Trophoblast cell (in vitro differentiated cells and primary cell): ENCODE data around the gene ASAP2.

Experiments
- DNase-seq, 2 donors: peaks; one replicate each; pipeline ENCODE4 v3.0.0-alpha.2; 2016
- H2AFZ ChIP-seq: 2 replicates; pipeline ENCODE4 v1.6.1; 2013; ENCODE audit warnings: low read length, moderate library complexity, mild to moderate bottlenecking; ENCODE audit not compliant: insufficient read depth, poor library complexity
- H2AK5ac ChIP-seq: 2 replicates; pipeline ENCODE4 v1.6.1; 2013; ENCODE audit warnings: mild to moderate bottlenecking, low read length
- H2BK120ac ChIP-seq: 2 replicates; pipeline ENCODE4 v1.6.1; 2013; ENCODE audit warnings: low read length, mild to moderate bottlenecking, moderate library complexity; ENCODE audit not compliant: insufficient read depth, poor library complexity
- H2BK12ac ChIP-seq: 2 replicates; pipeline ENCODE4 v1.6.1; 2013; ENCODE audit warnings: mild to moderate bottlenecking, low read length, moderate library complexity
- H2BK5ac ChIP-seq: 2 replicates; pipeline ENCODE4 v1.6.1; 2013; ENCODE audit warnings: low read length, low read depth, moderate library complexity, mild to moderate bottlenecking; ENCODE audit not compliant: poor library complexity
- H3K14ac ChIP-seq: 2 replicates; pipeline ENCODE4 v1.6.1; 2013; ENCODE audit warnings: mild to moderate bottlenecking, low read length
- H3K18ac ChIP-seq: 2 replicates; pipeline ENCODE4 v1.6.1; 2013; ENCODE audit warnings: mild to moderate bottlenecking, low read length
- H3K23ac ChIP-seq: 2 replicates; pipeline ENCODE4 v1.6.1; 2013; ENCODE audit warnings: low read length
- H3K27ac ChIP-seq: 2 replicates; pipeline ENCODE4 v1.5.1; 2013; ENCODE audit warnings: low read depth, mild to moderate bottlenecking, inconsistent platforms, low read length, moderate library complexity
- H3K27me3 ChIP-seq: 2 replicates; pipeline ENCODE4 v1.6.1; 2013; ENCODE audit warnings: inconsistent platforms, mild to moderate bottlenecking, low read length, moderate library complexity; ENCODE audit not compliant: insufficient read depth
- H3K36me3 ChIP-seq, 2 experiments: 1 replicate in 1 of 2; 2 replicates in 1 of 2; pipeline ENCODE4 v1.6.1; 2013; ENCODE audit warnings: low read length in 2 of 2, mild to moderate bottlenecking in 2 of 2, moderate library complexity in 1 of 2; ENCODE audit not compliant: insufficient read depth in 2 of 2, control insufficient read depth in 1 of 2
- H3K4ac ChIP-seq: 2 replicates; pipeline ENCODE4 v1.6.1; 2013; ENCODE audit warnings: low read depth, mild to moderate bottlenecking, low read length, moderate library complexity
- H3K4me1 ChIP-seq, 2 experiments: 1 replicate in 1 of 2; 2 replicates in 1 of 2; pipeline ENCODE4 v1.6.1; 2013; ENCODE audit warnings: low read length in 2 of 2, mild to moderate bottlenecking in 2 of 2, moderate library complexity in 1 of 2; ENCODE audit not compliant: insufficient read depth in 2 of 2, control insufficient read depth in 1 of 2
- H3K4me2 ChIP-seq: 2 replicates; pipeline ENCODE4 v1.6.1; 2013; ENCODE audit warnings: inconsistent platforms, mild to moderate bottlenecking, low read length, moderate library complexity
- H3K4me3 ChIP-seq: 2 replicates; pipeline ENCODE4 v1.5.1; 2013; ENCODE audit warnings: mild to moderate bottlenecking, low read depth, low read length, inconsistent platforms
- H3K79me1 ChIP-seq: one replicate; pipeline ENCODE4 v1.6.1; 2013; ENCODE audit warnings: low read length
- H3K79me2 ChIP-seq: 2 replicates; pipeline ENCODE4 v1.6.1; 2013; ENCODE audit warnings: low read length, mild to moderate bottlenecking; ENCODE audit not compliant: control insufficient read depth, insufficient read depth, poor library complexity
- H3K9ac ChIP-seq: 2 replicates; pipeline ENCODE4 v1.6.1; 2013; ENCODE audit warnings: mild to moderate bottlenecking, low read length
- H3K9me3 ChIP-seq: 2 replicates; pipeline ENCODE4 v1.6.1; 2013; ENCODE audit warnings: low read depth, mild to moderate bottlenecking, control low read depth, inconsistent platforms, low read length; ENCODE audit not compliant: insufficient read depth
- H4K12ac ChIP-seq: 2 replicates; pipeline ENCODE4 v1.6.1; 2013; ENCODE audit warnings: low read depth, mild to moderate bottlenecking, low read length, moderate library complexity
- H4K8ac ChIP-seq: 2 replicates; pipeline ENCODE4 v1.6.1; 2013; ENCODE audit warnings: low read depth, mild to moderate bottlenecking, low read length, moderate library complexity
- H4K91ac ChIP-seq: one replicate; pipeline ENCODE4 v1.6.1; 2013; ENCODE audit warnings: low read depth, mild to moderate bottlenecking, low read length, moderate library complexity
- WGBS: extraction: QIAGEN DNeasy Blood & Tissue Kit; methylation state at CpG from one replicate; pipeline ENCODE4 v1.1.7; 2013; ENCODE audit warnings: missing lambda C conversion rate; ENCODE audit not compliant: insufficient read length, insufficient coverage; ENCODE audit errors: extremely low coverage; 5-methylcytosine and 5-hydroxymethylcytosine counted together

ASAP2 gene

DNA sequence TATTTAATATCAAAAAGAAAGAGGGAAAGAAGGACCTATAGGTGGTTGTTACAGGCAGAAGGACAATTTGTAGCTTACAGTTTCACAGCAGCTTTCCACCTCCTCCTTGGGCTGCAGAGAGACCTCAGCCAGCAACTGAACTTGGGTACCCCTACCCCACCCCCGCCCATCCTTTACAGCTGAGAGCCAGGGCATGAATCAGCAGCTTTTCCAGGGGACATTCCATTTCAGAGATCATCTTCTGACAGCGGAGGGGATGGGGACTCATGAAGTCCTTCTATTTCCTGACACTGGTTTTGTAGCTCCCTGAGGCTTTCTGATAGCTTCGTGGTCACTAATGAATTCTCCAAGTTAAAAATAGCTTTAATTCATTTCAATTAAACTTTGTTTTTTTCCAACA lies 120.4 kb downstream of the ASAP2 start:
- no peak overlapping the region for H2BK120ac ChIP-seq
- no peak overlapping the region for H2BK12ac ChIP-seq
- no peak overlapping the region for H2BK5ac ChIP-seq
- H4K91ac ChIP-seq: no peak overlapping the region
- H3K36me3 ChIP-seq: peaks cover 13 to 34% of the 10 kb centered on the region in 2 experiments
- no peak overlapping the region for H2AK5ac ChIP-seq
- H4K12ac ChIP-seq: no peak overlapping the region
- no CpG with 5 or more reads among the region's 3 CpGs for WGBS
- no peak overlapping the region for H2AFZ ChIP-seq
- H3K9ac ChIP-seq: no peak overlapping the region
- H3K4me3 ChIP-seq: no peak overlapping the region
- no peak overlapping the region for H3K27ac ChIP-seq
- no peaks in the 10 kb centered on the region for H3K79me1 ChIP-seq
- no peak overlapping the region for H3K18ac ChIP-seq
- peaks cover 0 to 15% of the 10 kb centered on the region in 2 experiments for H3K4me1 ChIP-seq
- H4K8ac ChIP-seq: no peak overlapping the region
- DNase-seq: no peak
- no peak overlapping the region for H3K4me2 ChIP-seq
- no peak overlapping the region for H3K4ac ChIP-seq
- H3K79me2 ChIP-seq: no peaks in the 10 kb centered on the region
- H3K9me3 ChIP-seq: peaks cover 2% of the 10 kb centered on the region
- H3K14ac ChIP-seq: no peak overlapping the region
- H3K27me3 ChIP-seq: no peaks in the 10 kb centered on the region
- no peak overlapping the region for H3K23ac ChIP-seq

DNA sequence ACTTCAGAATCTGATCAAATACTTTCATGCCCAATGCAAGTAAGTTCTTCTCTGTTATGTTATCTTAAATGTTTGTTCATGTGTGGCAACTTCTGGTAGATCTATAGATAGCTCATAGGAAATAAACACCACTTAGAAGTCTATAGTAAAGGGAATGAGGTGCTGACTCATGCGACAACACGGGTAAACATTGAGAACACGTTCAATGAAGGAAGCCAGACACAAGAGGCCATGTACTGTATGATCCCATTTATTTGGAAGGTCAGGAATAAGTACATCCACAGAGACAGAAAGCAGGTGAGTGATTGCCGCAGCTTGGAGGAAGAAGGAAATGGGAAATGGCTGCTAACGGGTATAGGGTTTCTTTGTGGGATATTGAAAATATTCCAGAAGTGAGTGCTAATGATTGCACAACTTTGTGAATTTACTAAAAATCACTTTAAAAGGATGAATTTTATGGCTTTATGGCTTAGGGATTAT lies 121.3 kb downstream of the ASAP2 start:
- Histone ChIP-seq H3K18ac (no peak overlapping the region), H3K79me1 (no peaks in the 10 kb centered on the region), H3K79me2 (no peaks in the 10 kb centered on the region), H3K14ac (no peak overlapping the region), H2BK5ac (no peak overlapping the region), H3K9me3 (peaks cover 2% of the 10 kb centered on the region), H2AFZ (no peak overlapping the region), H2AK5ac (no peak overlapping the region), H3K36me3 (peaks cover 8 to 30% of the 10 kb centered on the region in 2 experiments), H3K9ac (no peak overlapping the region), H3K4me1 (peaks cover 0 to 15% of the 10 kb centered on the region in 2 experiments), H3K27me3 (no peaks in the 10 kb centered on the region), H3K27ac (no peak overlapping the region), H3K23ac (no peak overlapping the region), H4K91ac (no peak overlapping the region), H4K8ac (no peak overlapping the region), H4K12ac (no peak overlapping the region), H2BK12ac (no peak overlapping the region), H3K4me3 (no peak overlapping the region), H3K4ac (no peak overlapping the region), H3K4me2 (no peak overlapping the region), H2BK120ac (no peak overlapping the region)
- no CpG with 5 or more reads among the region's 5 CpGs for WGBS
- DNase-seq: no peak

DNA sequence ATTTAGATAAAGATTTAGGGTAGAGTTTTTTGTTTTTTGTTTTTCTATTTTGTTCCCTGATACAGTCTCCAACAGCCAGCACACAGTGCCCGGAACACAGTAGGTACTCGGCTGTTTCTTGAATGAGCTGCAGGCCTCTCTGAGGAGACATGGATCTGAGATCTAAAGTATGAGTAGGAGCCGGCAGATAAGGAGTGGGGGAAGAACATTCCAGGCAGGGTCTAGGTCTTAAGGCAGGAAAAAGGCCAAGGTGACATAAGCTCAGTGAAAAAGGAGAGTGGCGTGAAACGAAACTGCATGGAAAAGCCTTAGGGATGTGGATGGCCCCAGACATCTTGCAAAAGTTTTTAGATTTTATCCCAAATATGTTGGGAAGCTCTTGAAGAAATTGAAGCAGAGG lies 122.3 kb downstream of the ASAP2 start:
- no peak overlapping the region for H3K18ac ChIP-seq
- no peak overlapping the region for H2BK12ac ChIP-seq
- no peak overlapping the region for H4K91ac ChIP-seq
- no peak overlapping the region for H2AFZ ChIP-seq
- H2BK5ac ChIP-seq: no peak overlapping the region
- H4K12ac ChIP-seq: no peak overlapping the region
- H3K27ac ChIP-seq: no peak overlapping the region
- no peak overlapping the region for H3K4me3 ChIP-seq
- WGBS: no CpG with 5 or more reads among the region's 5 CpGs
- no peaks in the 10 kb centered on the region for H3K27me3 ChIP-seq
- H3K4me2 ChIP-seq: no peak overlapping the region
- H4K8ac ChIP-seq: no peak overlapping the region
- no peak overlapping the region for H3K14ac ChIP-seq
- peaks cover 0 to 15% of the 10 kb centered on the region in 2 experiments for H3K4me1 ChIP-seq
- H3K9ac ChIP-seq: no peak overlapping the region
- no peaks in the 10 kb centered on the region for H3K79me1 ChIP-seq
- H2BK120ac ChIP-seq: no peak overlapping the region
- H3K4ac ChIP-seq: no peak overlapping the region
- no peak overlapping the region for H2AK5ac ChIP-seq
- peaks cover 2% of the 10 kb centered on the region for H3K9me3 ChIP-seq
- H3K23ac ChIP-seq: no peak overlapping the region
- peaks cover 2 to 22% of the 10 kb centered on the region in 2 experiments for H3K36me3 ChIP-seq
- no peak for DNase-seq
- H3K79me2 ChIP-seq: no peaks in the 10 kb centered on the region

DNA sequence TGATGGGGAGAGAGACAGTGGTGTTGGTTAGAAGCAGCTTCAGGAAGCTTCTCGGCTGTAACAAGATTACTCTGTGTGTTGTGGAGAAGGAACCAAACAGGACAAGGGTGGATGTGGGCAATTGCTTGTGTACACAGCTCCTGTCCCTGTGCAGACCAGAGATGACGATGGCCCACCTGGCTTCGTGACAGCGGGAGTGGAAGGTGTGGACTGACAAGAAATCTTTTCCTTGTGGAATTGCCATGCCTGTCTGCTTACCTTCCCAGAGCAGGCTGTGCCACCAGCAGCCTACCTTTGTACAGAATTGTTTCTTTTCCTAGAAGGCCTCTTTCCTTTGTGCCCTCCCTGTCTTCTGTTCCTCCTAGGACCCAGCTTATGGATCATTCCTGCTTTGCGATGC lies 122.9 kb downstream of the ASAP2 start:
- DNase-seq: no peak
- Histone ChIP-seq H3K4me1 (peaks cover 0 to 15% of the 10 kb centered on the region in 2 experiments), H4K91ac (no peak overlapping the region), H2BK5ac (no peak overlapping the region), H3K9me3 (peaks cover 2% of the 10 kb centered on the region), H2BK12ac (no peak overlapping the region), H3K4me3 (no peak overlapping the region), H3K23ac (no peak overlapping the region), H2AK5ac (no peak overlapping the region), H3K27me3 (no peaks in the 10 kb centered on the region), H3K14ac (no peak overlapping the region), H3K18ac (no peak overlapping the region), H4K8ac (no peak overlapping the region), H3K9ac (no peak overlapping the region), H3K79me1 (no peaks in the 10 kb centered on the region), H3K4me2 (no peak overlapping the region), H3K36me3 (peaks cover 2 to 19% of the 10 kb centered on the region in 2 experiments), H3K27ac (no peak overlapping the region), H3K4ac (no peak overlapping the region), H3K79me2 (no peaks in the 10 kb centered on the region), H2BK120ac (no peak overlapping the region), H2AFZ (no peak overlapping the region), H4K12ac (no peak overlapping the region)
- WGBS: no CpG with 5 or more reads among the region's 5 CpGs
